Left forelimb (tissue), 1 donor: ENCODE data around the gene LY6G5B.

ENCODE experiments used
- DNase-seq: peaks from one replicate; pipeline ENCODE4 v3.0.0-alpha.2; 2018; ENCODE audit warnings: low spot score

The LY6G5B gene, protein sequence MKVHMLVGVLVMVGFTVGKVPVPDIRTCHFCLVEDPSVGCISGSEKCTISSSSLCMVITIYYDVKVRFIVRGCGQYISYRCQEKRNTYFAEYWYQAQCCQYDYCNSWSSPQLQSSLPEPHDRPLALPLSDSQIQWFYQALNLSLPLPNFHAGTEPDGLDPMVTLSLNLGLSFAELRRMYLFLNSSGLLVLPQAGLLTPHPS

DNA sequence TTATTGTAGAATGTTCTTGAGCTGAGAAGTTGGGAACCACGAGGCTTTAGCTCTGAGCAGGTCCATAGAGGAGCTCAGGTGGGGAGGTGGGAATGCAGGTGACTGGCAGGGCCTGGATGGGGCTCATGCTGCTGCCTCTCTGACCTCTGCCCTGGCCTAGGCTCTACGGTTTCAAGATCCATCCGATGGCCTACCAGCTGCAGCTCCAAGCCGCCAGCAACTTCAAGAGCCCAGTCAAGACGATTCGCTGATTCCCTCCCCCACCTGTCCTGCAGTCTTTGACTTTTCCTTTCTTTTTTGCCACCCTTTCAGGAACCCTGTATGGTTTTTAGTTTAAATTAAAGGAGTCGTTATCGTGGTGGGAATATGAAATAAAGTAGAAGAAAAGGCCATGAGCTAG, at the start of gene LY6G5B:
Gene LY6G5B, plus strand, starts transcription at position 301 of the 400 bp plus-strand sequence. CDS start 975 bp downstream, outside the sequence.
- no peak for DNase-seq

DNA sequence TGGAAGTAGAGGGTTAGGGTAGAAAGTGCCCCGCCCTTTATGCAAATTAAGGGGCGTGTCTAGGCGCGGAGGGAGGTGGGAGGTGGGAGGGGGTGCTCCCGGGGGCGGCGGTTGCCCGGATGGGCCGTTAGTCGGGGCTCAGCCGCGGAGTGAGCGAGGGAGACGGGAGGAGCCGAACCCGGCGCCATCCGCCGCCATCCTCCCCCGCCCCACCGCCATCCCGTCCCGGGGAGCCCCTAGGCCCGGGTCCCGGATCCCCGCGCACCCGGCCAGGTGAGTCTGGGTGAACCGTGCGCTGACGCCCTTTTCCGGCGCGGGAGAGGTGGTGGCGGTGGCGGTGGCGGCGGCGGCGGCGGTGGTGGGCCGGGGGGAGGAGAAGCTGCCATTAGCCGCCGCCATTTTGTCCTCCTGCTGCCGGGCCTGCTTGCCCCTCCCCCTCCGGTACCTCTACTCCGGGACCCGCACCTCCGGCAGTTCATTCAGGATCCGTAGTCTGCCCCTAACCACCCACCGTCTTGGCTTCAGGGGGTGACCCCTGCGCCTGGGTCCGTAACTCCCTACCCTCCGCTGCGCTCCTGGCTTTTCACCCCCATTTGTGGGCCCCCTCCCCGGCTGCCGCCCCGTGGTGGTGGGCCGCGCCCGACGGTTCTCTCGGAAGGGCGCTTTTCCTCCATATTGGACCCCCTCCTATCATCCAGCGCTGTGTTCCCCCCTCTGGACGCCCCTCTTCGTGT, 49.0 kb upstream of the LY6G5B start, which contains the start of gene PRRC2A:
Gene PRRC2A, plus strand, starts transcription at position 130 of the 734 bp plus-strand sequence. CDS start 2,075 bp downstream, outside the sequence.
- peak; percentile 96 for DNase-seq

DNA sequence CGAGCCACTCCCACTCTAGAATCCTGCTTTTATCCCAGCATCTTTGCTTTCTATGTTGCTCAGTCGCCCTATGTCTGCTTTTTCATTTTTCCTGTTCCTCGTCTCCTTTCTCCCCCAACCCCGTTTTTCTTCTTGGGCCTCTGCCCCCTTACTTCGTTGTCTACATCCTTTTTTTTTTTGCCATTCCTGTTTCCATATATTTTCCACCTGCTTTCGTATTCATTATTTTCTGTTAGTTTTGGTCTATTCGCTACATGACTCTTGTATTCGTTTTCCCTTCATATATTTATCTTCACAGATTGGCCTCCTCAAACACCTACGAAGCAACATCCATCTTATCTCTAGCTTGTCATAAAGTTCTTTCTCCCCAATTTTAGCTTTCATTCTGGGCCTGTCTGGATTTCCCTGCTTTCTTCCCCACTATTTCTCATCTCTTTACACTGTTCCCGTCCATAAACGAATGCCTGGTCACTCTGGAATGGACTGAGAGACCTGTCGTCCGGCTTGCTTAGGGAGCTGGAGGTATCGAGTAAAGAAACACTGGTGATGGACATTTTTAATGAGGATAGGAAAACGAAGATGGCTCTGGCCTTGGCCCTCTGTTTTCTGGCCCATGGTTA, 48.3 kb upstream of the LY6G5B start:
- no peak for DNase-seq

DNA sequence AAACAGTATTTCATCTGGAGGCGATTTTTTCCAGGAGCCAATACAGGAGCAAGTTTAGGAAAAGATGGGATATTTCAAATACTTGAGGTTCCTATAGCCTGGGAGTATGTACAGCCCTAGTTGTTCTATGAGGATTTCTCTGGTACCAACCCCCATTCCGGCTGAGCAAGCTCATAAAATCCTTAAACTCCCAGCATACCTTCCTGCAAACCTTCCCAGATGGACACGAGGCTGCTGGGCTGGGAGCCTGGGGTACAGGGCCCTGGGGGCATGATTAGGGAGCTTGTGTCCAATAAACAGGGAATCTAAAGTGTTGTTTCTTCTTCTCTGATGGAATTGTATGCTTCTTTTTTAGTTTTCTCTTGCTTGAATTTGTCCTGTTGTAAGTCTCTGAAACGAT, 47.8 kb upstream of the LY6G5B start:
- DNase-seq = no peak

DNA sequence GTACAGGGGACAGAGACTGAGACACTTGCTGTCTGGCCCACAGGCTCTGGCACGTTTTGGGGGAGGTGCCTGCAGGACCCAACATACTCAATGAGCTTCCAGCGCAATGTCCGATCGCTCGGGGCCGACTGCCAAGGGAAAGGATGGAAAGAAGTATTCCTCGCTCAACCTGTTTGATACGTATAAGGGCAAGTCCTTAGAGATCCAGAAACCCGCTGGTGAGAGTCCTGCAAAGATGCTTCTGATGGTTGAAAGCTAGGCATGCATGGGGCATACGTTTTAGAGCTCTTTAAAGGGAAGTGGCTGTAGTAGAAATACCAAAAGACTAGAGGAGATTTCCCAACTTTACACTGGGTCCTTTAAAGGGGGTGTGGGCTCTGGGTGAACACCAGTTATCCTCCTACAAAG, 47.1 kb upstream of the LY6G5B start:
- DNase-seq = no peak

DNA sequence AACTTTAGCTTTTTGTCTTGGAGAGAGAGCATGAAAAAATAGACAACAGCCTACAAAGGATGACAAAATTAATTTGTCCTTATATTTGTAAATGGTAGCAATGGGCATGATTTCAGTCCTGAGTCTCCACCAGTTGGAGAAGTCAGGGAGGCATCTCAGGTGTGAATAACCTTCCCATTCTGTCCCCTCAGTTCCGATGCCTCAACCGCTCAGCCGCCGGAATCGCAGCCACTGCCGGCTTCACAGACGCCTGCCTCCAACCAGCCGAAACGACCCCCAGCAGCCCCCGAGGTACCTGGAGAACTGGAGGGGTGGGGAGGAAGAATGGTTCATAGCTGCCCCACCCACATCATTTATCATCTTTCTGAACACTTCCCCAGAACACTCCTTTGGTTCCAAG, 45.7 kb upstream of the LY6G5B start:
- no peak for DNase-seq

DNA sequence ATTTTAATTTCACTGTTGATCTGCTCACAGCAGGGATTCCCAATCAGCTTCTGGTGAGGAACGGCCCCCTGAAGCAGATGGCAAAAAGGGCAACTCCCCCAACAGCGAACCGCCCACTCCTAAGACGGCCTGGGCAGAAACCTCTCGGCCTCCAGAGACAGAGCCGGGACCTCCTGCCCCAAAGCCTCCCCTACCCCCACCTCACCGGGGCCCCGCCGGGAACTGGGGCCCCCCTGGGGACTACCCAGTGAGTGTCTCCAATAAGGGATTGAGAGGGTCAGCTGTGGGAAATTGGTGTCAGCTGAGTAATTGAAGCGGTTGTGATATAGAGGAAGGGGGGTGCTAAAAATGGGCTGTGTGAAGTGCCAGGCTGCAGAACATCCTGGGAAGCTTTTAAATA, 42.8 kb upstream of the LY6G5B start:
- DNase-seq = no peak

DNA sequence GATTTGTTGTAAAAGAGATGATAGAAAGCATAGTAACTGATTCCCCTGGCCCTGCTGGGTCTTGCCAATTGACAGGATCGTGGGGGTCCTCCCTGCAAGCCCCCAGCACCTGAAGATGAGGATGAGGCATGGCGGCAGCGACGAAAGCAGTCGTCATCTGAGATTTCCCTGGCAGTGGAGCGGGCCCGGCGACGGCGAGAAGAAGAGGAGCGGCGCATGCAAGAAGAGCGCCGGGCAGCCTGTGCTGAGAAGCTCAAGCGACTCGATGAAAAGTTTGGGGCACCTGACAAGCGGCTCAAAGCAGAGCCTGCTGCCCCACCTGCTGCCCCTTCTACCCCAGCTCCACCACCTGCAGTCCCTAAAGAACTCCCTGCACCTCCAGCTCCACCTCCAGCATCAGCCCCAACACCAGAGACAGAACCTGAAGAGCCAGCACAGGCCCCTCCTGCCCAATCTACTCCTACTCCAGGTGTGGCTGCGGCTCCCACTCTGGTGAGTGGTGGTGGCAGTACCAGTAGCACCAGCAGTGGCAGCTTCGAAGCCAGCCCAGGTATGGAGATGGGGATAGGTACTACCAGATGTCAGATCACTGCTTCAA, 42.0 kb upstream of the LY6G5B start:
- DNase-seq = no peak

DNA sequence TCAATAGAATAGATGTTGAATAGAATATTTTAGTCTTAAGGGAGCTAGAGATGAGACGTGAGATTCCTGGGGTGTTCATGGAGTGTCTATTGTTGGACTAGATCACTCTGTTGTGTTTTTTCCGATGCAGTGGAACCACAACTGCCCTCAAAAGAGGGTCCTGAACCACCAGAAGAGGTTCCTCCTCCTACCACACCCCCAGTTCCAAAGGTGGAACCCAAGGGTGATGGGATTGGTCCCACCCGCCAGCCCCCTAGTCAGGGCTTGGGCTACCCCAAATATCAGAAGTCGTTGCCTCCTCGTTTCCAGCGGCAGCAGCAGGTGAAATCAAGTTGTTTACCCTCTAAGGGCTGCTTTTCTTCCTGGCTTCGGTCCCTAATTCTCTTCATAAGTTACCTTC, 40.8 kb upstream of the LY6G5B start:
- no peak for DNase-seq

DNA sequence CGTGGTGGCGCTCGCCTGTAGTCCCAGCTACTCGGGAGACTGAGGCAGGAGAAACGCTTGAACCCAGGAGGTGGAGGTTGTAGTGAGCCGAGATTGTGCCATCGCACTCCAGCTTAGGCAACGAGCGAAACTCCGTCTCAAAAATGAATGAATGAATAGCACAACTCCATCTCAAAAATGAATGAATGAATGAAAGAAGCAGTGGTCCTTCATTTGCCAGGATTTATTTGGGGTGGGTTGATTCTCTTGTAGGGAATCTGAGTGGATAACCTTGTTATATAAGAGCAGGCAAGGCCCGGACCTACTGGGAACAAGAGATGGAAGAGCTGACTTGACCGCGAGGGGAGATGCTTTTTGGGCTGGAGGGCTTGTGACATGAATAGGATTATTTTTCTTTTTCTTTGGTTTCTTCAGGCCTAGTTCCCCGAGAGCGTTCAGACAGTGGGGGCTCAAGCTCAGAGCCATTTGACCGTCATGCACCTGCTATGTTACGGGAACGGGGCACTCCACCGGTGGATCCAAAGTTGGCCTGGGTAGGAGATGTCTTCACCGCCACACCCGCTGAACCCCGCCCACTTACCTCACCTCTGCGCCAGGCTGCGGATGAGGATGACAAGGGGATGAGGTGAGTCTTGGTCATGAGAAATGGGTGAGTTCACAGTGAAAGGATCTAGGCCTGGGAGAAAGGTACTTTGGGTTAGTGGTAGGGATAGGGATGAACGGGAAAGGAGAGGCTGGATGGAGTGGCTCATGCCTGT, 39.4 kb upstream of the LY6G5B start:
- DNase-seq = no peak

DNA sequence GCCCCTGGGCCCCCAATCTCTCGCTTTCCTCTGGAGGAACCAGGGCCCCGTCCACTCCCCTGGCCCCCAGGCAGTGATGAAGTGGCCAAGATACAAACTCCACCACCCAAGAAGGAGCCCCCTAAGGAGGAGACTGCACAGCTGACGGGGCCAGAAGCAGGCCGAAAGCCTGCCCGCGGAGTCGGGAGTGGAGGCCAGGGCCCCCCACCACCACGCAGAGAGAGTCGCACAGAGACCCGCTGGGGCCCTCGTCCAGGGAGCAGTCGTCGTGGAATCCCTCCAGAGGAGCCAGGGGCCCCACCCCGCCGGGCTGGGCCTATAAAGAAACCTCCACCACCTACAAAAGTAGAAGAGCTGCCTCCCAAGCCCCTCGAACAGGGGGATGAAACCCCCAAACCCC, 38.6 kb upstream of the LY6G5B start:
- DNase-seq = no peak

DNA sequence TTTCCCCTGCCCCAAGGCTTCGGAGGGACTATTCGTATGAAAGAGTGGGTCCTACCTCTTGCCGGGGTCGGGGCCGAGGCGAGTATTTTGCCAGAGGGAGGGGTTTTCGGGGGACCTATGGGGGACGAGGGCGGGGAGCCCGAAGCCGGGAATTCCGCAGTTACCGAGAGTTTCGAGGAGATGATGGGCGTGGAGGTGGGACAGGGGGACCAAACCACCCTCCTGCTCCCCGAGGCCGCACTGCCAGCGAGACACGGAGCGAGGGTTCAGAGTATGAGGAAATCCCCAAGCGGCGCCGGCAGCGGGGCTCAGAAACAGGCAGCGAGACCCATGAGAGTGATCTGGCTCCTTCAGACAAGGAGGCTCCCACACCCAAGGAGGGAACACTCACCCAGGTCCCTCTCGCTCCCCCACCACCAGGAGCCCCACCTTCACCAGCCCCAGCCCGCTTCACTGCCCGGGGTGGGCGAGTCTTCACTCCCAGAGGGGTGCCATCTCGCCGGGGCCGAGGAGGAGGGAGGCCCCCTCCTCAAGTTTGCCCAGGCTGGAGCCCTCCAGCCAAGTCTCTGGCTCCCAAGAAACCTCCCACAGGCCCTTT, 38.0 kb upstream of the LY6G5B start:
- DNase-seq = no peak

DNA sequence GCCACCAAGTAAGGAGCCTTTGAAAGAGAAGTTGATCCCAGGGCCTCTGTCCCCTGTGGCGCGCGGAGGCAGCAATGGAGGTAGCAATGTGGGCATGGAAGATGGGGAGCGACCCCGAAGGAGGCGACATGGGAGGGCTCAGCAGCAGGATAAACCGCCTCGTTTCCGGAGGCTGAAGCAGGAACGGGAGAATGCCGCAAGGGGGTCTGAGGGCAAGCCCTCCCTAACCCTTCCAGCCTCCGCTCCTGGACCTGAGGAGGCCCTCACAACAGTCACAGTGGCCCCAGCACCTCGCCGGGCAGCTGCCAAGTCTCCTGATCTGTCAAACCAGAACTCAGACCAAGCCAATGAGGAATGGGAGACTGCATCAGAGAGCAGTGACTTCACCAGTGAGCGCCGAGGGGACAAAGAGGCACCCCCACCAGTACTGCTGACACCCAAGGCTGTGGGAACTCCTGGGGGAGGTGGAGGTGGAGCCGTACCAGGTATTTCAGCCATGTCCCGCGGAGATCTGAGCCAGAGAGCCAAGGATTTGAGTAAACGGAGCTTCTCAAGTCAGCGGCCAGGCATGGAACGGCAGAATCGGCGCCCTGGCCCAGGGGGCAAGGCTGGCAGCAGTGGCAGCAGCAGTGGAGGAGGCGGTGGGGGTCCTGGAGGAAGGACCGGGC, 37.4 kb upstream of the LY6G5B start:
- no peak for DNase-seq

DNA sequence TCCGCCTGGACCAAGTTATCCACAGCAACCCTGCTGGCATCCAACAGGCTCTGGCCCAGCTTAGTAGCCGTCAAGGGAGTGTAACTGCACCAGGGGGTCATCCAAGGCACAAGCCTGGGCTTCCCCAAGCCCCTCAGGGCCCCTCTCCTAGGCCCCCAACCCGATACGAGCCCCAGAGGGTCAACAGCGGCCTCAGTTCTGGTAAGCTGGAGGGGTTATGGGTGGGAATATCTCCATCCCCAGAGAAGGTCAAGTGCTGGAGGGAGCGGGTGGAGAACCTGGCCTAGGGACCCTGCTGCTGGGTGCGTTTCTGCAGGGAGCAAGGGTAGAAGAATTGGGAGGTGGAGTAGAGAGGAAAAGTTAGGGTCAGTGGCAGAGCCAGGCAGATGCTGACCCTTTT, 36.3 kb upstream of the LY6G5B start:
- no peak for DNase-seq

DNA sequence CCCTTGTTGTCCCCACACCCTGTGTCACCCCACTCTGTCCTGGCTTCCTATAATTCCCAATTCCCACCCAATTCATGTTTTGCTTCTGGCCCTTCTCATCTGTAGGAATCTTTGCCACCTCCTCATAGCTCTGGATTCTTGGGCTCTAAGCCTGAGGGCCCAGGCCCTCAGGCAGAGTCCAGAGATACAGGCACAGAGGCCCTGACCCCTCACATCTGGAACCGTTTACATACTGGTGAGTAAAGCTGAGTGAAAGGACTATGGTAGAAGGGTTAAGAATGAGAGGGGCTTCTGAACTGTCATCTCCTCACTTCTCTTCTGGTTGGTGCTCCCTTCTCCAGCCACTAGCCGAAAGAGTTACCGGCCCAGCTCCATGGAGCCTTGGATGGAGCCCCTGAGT, 35.6 kb upstream of the LY6G5B start:
- no peak for DNase-seq

DNA sequence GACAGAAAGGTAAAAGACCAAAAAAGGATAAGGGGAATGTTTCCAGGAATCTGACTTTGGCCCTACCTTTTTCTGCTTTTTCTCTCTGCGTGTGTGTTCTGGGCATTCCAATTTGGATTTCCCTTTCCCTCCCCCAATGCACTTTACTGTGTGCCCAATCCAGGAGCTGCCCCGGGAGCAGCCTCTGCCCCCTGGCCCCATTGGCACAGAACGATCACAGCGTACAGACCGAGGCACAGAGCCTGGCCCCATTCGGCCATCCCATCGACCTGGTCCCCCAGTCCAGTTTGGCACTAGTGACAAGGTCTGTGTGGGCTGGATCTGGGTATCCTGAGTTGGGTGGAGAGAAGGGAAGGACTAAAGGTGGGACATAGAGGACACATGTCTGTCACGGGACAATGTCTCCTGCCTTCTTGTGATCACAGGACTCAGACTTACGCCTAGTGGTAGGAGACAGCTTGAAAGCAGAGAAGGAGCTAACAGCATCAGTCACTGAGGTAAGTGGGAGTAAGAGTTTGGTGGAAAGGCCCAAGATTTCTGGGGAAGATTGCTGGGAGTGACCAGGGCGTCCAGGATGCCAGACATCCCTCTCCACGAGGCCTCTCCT, 34.7 kb upstream of the LY6G5B start:
- no peak for DNase-seq

DNA sequence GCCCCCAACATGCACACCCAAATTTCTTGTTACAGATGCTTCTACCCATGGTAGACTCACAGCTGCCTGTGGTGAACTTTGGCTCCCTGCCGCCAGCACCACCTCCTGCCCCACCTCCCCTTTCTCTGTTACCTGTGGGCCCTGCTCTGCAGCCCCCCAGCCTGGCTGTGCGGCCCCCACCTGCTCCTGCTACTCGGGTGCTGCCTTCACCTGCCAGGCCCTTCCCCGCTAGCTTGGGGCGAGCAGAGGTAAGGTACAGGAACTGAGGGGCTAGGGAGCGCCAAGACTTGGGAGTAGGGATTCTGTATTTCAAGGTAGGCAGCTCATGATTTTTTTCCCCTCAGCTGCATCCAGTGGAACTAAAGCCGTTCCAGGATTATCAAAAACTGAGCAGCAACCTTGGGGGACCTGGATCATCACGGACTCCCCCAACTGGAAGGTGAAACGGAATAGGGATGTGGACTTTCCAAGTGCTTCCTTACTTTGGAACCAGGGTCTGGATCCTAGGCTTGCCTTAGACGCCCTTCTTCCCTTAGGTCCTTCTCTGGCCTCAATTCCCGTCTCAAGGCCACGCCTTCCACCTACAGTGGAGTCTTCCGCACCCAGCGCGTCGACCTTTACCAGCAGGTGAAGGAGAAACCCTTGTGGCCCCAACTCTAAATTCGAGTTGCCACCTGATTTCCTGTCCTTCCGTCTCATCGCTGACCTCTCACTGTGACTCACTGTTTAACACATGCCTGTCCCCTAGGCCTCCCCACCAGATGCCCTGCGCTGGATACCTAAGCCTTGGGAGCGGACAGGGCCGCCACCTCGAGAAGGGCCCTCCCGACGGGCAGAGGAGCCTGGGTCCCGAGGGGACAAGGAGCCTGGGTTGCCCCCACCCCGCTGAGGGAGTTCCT, 32.8 kb upstream of the LY6G5B start:
- no peak for DNase-seq

DNA sequence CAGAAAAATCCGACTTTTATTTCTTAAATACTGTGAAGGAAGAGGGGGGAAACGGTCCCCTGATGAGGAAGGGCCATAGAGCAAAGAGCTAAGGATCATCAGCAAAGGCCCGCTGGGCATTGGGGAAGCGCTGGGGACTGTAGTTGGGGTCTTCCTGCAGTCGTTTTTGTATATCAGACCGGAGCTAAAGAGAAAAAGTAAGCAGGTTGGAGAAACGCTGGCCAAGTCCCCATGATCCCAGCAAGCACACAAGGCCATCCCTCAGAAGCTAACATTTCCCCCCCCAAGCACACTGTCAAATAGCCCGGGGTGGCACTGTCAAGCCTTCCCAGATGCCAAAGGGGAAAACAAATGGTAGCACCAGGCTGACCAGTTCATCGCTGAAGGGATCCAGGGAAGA, 30.7 kb upstream of the LY6G5B start:
- no peak for DNase-seq

DNA sequence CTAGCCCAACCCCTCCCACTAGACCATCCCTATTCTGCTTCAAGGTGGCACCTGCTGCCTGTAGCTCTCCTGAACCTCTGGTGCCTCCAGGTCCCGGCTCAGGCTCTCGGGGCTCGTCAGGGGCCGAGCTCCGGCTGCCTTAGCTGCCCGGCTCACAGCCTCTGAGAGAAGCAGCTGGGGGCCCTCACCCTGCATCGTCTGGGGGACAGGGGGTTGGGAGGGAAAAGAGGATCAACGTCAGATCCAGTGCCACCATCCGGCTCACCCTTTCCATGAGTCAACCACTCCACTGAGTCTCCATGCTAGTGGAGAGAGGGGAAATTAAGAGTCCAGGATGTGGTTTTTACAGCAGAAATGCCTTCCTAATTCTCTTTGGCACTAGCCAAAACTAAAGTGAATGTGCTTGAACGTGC, 30.3 kb upstream of the LY6G5B start:
- no peak for DNase-seq

DNA sequence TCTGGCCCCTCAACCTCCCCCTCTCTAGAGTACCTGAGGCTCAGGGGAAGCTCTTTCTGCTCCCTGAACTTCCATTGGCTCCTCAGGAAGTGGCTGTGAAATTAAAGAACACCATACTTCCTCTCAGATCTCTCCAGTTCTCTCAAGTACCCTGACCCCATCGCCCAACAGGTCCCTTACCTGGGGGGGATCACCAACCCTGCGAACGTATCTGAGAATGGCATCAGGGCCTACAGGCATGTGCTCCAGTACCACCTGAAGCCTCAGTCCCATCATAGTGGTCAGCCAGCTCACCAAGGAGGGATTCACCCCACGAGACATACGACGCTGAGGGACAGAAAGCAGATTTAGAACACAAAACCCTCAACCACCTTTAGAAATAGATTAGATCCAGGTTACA, 29.2 kb upstream of the LY6G5B start:
- DNase-seq = no peak
